Activated CD4-positive, alpha-beta T cell treated with anti-CD3 and anti-CD28 coated beads for 4 hours (primary cell): ENCODE measurements around the gene RNF114.
"Not testable (repeated sequence)": the region's sequence is repeated elsewhere in the genome, so short reads cannot be mapped to it uniquely, and the experiment has no call there.

Experiments
- DNase-seq, 2 donors: peaks; one replicate each; pipeline ENCODE4 v3.0.0-alpha.2; 2020

Gene RNF114

DNA sequence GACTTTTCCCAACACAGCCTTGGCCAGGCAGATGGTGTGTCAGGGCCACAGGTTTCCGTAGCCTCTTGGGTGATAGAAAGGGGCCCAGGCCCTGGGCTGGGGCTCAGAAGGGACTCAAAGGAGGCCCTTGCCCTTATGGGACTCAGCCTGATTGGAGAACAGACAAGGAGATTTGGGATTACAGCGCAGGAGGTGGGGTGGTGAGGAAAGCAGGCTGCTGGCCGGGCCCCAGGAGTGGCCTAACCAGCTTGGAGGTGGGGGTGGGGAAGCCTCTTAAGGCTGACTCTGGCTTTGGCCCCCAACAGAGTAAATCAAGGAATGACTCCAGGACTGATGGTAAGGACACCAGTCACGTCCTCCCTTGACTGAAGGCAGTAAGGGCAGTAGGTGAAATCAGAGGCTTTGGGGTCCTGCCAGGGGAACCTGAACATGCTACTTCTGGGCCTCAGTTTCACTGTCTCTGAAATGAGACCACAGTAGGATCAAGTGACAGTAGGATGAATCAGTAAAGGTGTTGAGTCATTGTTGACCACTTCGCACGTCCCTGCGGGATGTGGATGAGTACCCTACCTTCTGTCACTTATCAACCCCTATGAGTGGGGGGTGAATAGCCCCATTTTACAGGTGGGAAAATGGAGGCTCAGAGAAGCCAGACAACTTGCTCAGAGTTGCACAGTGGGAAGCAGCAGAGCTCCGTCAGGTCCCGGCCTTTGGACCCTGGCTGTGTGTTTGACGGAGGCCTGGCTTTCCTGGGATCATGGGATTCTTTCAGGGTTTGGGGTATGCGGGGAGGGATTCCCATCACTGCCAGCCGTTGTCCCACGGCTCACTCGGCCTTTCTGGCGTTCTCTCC, 51.0 kb downstream of the RNF114 start:
- DNase-seq: no peak

DNA sequence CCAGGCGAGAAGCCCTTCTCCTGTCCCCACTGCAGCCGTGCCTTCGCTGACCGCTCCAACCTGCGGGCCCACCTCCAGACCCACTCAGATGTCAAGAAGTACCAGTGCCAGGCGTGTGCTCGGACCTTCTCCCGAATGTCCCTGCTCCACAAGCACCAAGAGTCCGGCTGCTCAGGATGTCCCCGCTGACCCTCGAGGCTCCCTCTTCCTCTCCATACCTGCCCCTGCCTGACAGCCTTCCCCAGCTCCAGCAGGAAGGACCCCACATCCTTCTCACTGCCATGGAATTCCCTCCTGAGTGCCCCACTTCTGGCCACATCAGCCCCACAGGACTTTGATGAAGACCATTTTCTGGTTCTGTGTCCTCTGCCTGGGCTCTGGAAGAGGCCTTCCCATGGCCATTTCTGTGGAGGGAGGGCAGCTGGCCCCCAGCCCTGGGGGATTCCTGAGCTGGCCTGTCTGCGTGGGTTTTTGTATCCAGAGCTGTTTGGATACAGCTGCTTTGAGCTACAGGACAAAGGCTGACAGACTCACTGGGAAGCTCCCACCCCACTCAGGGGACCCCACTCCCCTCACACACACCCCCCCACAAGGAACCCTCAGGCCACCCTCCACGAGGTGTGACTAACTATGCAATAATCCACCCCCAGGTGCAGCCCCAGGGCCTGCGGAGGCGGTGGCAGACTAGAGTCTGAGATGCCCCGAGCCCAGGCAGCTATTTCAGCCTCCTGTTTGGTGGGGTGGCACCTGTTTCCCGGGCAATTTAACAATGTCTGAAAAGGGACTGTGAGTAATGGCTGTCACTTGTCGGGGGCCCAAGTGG, 51.9 kb downstream of the RNF114 start:
- DNase-seq: no peak

DNA sequence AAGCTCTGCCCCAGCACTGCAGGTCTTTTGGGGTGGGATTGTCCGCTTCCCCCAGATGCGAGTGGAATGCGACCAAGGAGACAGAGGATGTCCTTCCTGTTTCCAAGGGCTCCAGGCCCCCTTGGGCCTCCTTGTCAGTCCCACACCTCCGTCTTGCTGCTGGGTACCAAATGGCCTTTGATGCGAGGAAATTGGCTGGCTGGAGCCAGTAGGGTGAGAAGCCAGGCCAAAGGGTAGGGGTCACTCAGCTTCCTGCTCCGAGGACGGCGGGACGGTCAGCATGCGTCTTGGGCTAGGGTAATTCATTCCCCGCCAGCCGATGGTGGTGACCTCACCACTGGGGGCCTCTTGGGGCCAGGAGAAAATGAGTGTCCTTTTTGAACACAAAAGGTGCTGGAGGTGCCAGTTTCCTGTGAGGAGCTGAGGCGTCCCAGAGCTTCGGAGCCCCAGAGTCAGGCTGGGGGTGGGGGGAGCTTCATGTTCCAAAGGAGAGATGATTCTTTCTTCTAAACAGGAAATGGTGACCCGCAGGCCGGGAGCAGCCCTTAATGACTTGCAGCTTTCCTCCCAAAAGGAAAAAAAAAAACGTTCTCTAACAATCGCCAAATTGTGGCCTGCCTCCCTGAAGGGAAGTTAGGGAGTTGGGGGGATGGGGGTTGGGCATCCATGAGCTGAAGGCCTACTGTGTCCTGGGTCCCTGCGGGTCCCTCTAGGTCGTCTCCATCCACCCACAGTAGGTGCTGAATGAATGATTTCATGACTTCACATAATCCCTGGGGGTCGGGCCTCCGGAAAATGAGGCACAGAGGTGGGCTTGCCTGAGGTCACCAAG, 53.3 kb downstream of the RNF114 start:
- DNase-seq: no peak

DNA sequence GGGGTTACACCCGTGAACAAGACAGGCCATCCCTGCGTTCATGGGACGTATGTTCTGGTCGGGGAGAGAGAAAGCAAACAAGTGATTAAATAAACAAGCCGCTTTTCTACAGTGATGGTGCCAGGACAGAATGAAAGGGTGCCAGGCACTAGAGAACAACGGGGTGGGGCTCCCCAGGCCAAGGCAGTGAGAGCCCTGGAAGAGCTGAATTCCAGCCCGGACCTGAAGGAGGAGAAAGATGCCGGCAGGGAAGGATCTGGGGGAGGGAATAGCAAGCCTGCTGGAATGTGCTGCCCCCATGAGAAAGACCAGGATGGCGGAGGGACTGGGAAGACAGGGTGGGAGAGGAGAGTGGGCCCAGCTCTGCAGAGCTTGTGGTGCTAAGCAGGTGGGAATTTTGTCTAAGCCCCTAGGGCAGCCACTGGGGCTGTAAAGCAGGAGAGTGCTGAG, 54.1 kb downstream of the RNF114 start:
- DNase-seq: no peak

DNA sequence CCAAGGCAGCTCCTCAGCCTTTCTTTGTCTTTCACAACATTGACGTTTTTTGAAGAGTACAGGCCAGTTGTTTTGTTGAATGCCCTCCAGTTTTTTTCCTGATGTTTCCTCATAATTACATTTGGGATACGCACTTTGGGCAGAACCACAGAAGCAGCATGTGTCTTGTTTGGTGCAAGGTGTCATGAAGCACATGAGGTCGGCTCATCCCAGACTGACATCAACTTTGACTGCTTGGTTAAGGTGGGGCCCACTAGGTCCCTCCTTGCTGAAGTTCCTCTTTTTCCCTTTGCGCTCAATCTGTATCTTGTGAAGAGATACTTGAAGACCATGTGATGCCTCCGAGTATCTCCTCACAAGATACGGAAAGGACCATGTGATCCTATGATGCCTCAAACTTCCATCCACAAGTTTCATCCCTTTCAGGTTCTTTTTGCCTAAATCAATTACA, 57.1 kb downstream of the RNF114 start:
- no peak for DNase-seq

DNA sequence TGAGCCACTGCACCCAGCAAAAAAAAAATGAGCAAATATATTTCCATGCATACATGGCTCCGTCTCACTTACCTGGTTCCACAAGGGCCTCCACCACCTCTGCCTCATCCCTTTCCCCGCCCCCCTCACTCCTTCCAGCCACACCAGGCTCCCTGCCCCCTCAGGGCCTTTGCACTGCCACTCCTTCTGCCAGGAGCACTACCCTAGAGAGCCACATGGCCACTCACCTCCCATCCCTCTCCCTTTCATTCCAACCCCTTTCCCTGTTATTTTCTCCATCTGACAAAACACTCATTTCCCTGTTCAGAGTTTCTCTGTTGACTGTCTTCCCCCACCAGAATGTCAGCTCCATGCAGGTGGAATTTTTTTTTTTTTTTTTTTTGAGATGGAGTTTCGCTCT, 59.4 kb downstream of the RNF114 start:
- no peak for DNase-seq

DNA sequence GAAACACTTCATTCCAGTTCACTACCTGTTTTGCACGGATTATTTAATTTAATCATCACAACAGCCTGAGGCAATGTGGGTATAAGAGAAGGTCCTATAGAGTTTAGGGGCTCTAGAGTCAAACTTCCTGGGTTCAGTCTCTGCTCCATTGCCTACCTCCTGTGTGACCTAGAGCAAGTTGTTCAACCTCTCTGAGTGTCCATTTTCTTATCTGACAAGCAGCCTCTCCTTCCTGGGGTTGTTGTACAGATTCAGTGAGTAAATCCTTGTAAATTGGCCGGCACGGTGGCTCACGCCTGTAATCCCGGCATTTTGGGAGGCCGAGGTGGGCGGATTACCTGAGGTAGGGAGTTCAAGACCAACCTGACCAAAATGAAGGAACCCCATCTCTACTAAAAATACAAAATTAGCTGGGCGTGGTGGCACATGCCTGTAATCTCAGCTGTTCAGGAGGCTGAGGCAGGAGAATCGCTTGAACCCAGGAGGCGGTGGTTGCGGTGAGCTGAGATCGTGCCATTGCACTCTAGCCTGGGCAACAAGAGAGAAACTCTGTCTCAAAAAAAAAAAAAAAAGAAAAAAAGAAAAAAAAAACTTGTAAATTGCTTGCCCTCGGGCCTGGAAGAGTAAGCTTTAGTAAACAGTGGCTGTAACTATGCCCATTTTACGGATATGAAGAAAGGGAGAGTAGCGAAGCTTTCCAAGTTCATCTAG, 62.4 kb downstream of the RNF114 start:
- not testable (repeated sequence) for DNase-seq

DNA sequence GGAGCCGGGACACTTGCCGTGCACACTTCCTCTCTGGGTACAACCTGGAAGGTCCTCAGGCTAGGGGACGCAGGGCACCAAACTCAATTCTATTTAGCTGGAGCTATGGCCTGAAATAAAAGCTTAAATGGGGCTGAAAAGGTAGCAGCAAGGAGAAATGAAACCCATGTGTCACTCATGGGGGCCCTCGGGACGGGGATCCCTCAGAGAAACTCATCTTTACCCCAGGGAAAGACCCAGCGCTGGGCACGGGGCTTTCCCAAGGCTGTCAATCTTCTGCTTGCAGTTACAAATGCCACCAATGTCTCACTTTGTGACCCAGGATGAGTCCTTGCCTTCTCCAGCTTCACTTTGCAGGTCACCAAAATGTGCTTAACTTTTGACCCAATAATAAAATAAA, 63.1 kb downstream of the RNF114 start:
- DNase-seq: no peak

DNA sequence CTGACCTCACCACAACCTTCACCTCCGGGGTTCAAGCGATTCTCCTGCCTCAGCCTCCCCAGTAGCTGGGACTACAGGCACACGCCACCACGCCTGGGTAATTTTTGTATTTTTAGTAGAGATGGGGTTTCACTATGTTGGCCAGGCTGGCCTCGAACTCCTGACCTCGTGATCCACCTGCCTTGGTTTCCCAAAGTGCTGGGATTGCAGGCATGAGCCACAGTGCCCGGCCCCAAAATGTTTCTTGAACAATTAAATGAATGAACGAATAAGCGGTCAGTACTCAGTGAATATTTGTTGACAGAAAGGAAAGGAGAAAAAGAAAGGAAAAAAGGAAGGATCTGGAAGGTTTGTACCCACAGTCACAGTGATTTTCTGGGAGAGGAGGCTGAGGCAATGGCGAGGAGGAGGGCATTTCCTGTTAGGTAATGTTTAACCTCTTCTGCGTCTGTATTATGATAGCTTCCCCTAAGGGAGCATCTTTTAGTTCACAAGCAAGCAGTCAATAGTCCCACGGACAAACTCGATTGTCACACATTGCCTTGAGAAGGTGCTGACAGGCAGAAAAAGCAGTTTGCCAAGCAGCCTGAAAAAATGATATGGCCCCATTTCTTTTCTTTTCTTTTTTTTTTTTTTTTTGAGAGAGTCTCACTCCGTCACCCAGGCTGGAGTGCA, 64.5 kb downstream of the RNF114 start:
- DNase-seq: not testable (repeated sequence)

DNA sequence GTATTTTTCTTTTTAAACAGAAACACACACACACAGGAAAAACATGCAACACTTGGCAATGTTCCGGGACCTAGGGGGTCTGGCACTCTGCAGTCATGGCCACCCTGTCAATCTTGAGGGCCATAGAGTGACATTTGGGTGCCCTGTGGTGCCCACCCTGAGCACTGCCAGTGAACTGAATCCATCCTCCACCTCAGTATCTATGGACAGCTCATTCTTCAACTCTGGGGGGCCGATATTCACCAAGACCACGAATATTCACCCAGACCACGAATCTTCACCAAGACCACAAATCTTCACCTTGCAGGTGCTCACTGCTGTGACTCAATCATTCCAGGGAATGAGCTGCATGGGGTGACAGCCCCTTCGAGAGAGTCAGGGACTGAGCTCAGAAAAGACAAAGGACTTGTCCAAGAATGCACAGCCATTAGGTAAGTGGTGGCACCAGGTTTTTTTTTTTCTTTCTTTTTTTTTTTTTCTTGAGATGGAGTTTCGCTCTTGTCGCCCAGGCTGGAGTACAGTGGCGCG, 65.7 kb downstream of the RNF114 start:
- DNase-seq: no peak

DNA sequence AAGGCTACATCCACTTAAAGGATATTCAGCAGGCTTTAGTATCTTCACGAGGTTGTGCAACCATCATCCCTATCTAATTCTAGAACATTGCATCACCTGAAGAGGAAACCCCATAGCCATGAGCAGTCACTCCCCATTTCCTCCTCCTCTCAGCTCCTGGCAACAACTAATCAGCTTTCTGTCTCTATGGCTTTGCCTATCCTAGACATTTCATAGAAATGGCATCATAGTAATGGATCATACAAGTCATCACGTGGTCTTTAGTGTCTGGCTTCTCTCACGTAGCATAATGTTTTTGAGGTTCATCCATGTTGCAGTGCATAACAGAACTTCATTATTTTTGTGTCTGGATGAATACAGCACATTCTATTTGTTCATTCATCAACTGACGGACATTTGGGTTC, 67.1 kb downstream of the RNF114 start:
- DNase-seq: no peak
